Skeletal muscle tissue (tissue), 4 donors: ENCODE data around the gene POC1B. TPM values are rescaled to one million over a fixed set of nuclear protein-coding genes. Genes with fewer than 3 reads are reported as not detected.

ENCODE experiments used
- H3K27ac ChIP-seq: one replicate; pipeline ENCODE4 v1.7.0; 2013; ENCODE audit warnings: mild to moderate bottlenecking, low read depth, low read length, inconsistent platforms
- H3K27me3 ChIP-seq, 3 donors: one replicate each; pipeline ENCODE4 v1.7.0; 2013; ENCODE audit warnings: low read length in 3 of 3; ENCODE audit not compliant: control insufficient read depth in 3 of 3, insufficient read depth in 3 of 3
- H3K36me3 ChIP-seq, 3 donors: one replicate each; pipeline ENCODE4 v1.7.0; 2013; ENCODE audit warnings: low read length in 3 of 3; ENCODE audit not compliant: control insufficient read depth in 3 of 3, insufficient read depth in 3 of 3
- H3K4me1 ChIP-seq, 3 donors: one replicate each; pipeline ENCODE4 v1.7.0; 2013; ENCODE audit warnings: low read length in 3 of 3, mild to moderate bottlenecking in 3 of 3; ENCODE audit not compliant: control insufficient read depth in 3 of 3, insufficient read depth in 3 of 3
- H3K4me3 ChIP-seq, 3 donors: one replicate each; pipeline ENCODE4 v1.7.0; 2013; ENCODE audit warnings: low read length in 3 of 3
- H3K9ac ChIP-seq, 3 donors: one replicate each; pipeline ENCODE4 v1.7.0; 2013; ENCODE audit warnings: low read length in 3 of 3, mild to moderate bottlenecking in 3 of 3, moderate library complexity in 2 of 3, low read depth in 1 of 3
- H3K9me3 ChIP-seq, 3 donors: one replicate each; pipeline ENCODE4 v1.7.0; 2013; ENCODE audit warnings: low read length in 3 of 3; ENCODE audit not compliant: control insufficient read depth in 3 of 3
- total RNA-seq: library from RNA; depleted of rRNA; stranded (reverse); fragments of >200 nt; gene quantifications from one replicate; pipeline ENCODE4 v1.2.3, GENCODE V29; 2014
- donor health status: Osteomylitis.

POC1B gene
- total RNA-seq, 1 donor from 2014 or later: 36.5 TPM

DNA sequence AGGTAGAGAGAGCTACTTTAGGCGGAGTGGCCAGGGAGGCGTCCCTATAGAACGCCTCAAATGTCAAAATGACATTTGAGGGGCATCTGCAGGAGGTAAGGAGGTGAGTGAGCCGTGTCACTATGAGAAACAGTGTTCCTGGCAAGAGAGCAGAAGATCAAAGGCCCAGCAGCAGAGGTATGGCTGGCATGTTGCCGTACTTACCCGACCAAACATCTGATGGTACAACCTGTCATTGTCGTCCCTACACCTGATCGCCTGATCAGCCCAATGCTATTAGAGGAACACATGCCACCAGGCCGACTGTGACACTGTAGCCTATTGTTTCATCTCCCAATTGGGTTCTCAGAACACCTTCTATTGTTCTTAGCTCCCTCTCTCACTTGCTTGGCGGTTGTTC lies 33.9 kb upstream of the POC1B start:
- no peaks in the 10 kb centered on the region for H3K36me3 ChIP-seq
- H3K9ac ChIP-seq: no peak overlapping the region
- H3K4me3 ChIP-seq: no peak overlapping the region
- no peak overlapping the region for H3K27ac ChIP-seq
- H3K9me3 ChIP-seq: no peaks in the 10 kb centered on the region
- H3K27me3 ChIP-seq: no peaks in the 10 kb centered on the region
- no peaks in the 10 kb centered on the region for H3K4me1 ChIP-seq

DNA sequence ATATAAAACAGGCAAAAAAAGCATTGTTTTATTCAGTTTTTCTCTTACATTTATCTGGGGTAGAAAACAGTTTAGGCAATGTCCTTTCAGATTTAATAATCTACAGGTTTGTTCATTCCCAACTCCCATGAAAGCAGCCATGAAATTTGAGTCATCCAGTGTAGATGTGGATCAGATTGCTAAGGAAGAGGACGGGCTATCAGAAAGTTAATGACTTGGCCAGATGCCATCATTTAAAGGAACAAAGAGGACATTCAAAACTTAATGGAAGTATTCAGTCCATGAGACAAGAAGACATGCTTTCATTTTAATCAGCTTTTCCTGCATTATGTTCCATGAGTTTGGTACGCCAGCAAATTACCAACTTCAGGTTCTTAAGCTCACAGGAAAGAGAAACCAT lies 31.1 kb upstream of the POC1B start:
- no peaks in the 10 kb centered on the region for H3K4me1 ChIP-seq
- H3K36me3 ChIP-seq: no peaks in the 10 kb centered on the region
- H3K9me3 ChIP-seq: no peaks in the 10 kb centered on the region
- H3K27me3 ChIP-seq: no peaks in the 10 kb centered on the region
- H3K9ac ChIP-seq: no peak overlapping the region
- H3K4me3 ChIP-seq: no peak overlapping the region
- no peak overlapping the region for H3K27ac ChIP-seq

DNA sequence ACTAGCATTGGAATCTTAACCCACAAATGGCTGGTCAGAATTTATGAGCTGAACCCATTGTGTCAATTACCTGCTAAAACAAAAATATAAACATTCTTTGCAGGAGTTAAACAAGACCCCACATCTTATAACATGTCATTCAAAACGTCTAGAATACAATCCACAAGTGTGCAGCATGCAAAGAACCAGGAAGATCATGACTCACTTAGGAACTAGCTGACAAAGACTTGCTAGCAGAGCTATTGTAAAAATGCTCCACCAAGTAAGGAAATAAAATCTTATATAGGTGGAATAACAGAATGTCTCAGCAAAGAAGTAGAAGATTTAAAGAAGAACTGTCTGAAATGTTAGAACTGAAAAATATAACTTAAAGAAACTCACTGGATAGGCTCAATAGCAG lies 26.5 kb upstream of the POC1B start:
- H3K9me3 ChIP-seq: no peaks in the 10 kb centered on the region
- H3K27me3 ChIP-seq: no peaks in the 10 kb centered on the region
- H3K4me3 ChIP-seq: no peak overlapping the region
- no peak overlapping the region for H3K27ac ChIP-seq
- no peaks in the 10 kb centered on the region for H3K4me1 ChIP-seq
- no peaks in the 10 kb centered on the region for H3K36me3 ChIP-seq
- no peak overlapping the region for H3K9ac ChIP-seq

DNA sequence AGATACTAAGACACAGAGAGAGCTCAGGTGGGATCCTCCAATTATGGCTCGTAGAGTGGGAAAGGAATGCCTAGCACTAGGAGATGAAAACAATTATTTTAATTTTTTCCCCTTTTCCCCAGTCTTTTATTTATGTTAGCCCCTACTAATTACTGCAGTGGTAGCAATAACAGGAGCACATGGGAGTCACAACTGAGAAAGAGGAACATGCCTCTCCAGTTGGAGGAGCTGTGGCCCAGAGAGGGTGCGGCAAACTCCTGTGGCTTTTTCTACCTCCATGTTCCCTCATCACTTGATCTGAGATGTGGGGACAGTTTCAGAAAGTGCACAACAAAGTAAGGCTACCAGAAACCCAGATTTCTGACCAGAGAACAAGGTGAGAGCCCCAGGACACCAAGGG lies 25.9 kb upstream of the POC1B start:
- no peak overlapping the region for H3K4me3 ChIP-seq
- H3K9me3 ChIP-seq: no peaks in the 10 kb centered on the region
- H3K36me3 ChIP-seq: no peaks in the 10 kb centered on the region
- no peaks in the 10 kb centered on the region for H3K4me1 ChIP-seq
- no peak overlapping the region for H3K9ac ChIP-seq
- H3K27me3 ChIP-seq: no peaks in the 10 kb centered on the region
- no peak overlapping the region for H3K27ac ChIP-seq

- H3K4me1 ChIP-seq: peaks cover 19 to 33% (median 22%) of the 10 kb centered on the region in 3 donors
- H3K36me3 ChIP-seq: no peaks in the 10 kb centered on the region
- no peaks in the 10 kb centered on the region for H3K9me3 ChIP-seq
- H3K4me3 ChIP-seq: no peak overlapping the region
- no peak overlapping the region for H3K9ac ChIP-seq
- no peaks in the 10 kb centered on the region for H3K27me3 ChIP-seq
- no peak overlapping the region for H3K27ac ChIP-seq
Observed at GRCh38 chr12:89547101-89547500, 21.3 kb upstream of the POC1B start.

DNA sequence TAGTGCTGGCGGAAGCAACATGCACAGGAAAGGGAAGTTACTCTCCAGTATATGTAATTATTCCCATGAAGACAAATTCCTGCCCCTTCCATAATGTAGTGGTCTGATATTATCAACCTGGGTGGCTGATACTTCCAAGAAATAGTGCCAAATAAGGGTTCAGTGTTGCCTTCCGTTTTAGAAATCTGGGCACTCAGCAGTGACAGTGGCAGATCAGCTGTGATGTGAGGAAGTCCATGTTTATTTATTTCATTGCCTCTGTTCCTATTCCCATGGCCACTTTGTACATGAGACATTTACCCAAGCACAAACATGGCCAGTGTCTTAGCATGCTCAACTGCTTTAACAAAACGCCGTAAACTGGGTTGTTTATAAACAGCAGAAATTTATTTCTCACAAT lies 20.3 kb upstream of the POC1B start:
- no peak overlapping the region for H3K27ac ChIP-seq
- H3K4me3 ChIP-seq: no peak overlapping the region
- H3K4me1 ChIP-seq: peaks cover 19 to 33% (median 22%) of the 10 kb centered on the region in 3 donors
- no peak overlapping the region for H3K9ac ChIP-seq
- H3K27me3 ChIP-seq: no peaks in the 10 kb centered on the region
- no peaks in the 10 kb centered on the region for H3K9me3 ChIP-seq
- H3K36me3 ChIP-seq: no peaks in the 10 kb centered on the region

DNA sequence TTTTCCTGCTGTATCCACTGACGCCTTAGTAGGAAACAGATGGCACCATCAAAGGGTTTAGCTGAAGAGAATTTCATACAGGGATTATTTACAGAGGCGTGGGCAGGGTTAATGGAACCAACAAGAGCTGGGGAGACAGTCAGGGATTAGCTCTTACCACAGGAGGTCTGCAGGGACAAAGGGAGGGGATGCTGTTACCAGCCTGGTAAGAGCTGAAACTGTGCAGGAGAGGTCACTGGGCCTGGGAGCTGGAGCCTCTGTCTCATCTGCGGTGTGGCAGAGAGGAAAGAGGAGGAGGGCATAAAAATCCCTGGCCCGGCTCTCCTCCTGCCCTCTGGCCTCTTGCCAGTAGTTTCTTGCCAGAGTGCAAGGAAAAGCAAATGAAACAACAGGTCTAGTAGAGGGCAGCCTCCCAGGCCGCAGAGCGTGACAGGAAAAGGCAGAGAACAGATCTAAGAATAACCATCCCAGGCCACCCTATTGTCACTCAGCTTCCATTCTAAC lies 18.9 kb upstream of the POC1B start:
- Histone ChIP-seq H3K36me3 (no peaks in the 10 kb centered on the region), H3K27me3 (no peaks in the 10 kb centered on the region), H3K4me3 (no peak overlapping the region), H3K9ac (no peak overlapping the region), H3K27ac (peak overlapping the region; percentile 59), H3K4me1 (peaks cover 19 to 33% (median 22%) of the 10 kb centered on the region in 3 donors), H3K9me3 (no peaks in the 10 kb centered on the region)

DNA sequence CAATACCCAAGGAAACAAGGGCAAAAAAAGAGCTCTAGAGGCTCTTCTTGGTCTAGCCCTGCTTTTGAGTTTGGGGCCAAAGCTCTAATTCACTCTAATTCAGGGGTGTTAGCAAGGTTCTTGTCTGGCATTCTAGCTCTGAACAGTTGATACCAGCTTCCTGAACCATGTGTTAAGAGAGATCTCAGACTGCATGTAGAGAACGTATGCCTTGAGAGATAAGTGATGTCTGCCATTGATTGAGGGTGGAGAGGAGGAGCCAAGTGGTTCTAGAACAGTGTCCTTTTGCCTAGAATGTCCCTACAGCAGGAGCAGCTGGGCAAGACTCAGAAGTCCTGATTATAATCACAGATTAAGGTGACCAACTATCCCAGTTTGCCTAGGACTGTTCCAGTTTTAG lies 18.2 kb upstream of the POC1B start:
- Histone ChIP-seq H3K27ac (no peak overlapping the region), H3K36me3 (no peaks in the 10 kb centered on the region), H3K4me3 (no peak overlapping the region), H3K27me3 (no peaks in the 10 kb centered on the region), H3K4me1 (peaks cover 19 to 33% (median 22%) of the 10 kb centered on the region in 3 donors), H3K9ac (no peak overlapping the region), H3K9me3 (no peaks in the 10 kb centered on the region)

DNA sequence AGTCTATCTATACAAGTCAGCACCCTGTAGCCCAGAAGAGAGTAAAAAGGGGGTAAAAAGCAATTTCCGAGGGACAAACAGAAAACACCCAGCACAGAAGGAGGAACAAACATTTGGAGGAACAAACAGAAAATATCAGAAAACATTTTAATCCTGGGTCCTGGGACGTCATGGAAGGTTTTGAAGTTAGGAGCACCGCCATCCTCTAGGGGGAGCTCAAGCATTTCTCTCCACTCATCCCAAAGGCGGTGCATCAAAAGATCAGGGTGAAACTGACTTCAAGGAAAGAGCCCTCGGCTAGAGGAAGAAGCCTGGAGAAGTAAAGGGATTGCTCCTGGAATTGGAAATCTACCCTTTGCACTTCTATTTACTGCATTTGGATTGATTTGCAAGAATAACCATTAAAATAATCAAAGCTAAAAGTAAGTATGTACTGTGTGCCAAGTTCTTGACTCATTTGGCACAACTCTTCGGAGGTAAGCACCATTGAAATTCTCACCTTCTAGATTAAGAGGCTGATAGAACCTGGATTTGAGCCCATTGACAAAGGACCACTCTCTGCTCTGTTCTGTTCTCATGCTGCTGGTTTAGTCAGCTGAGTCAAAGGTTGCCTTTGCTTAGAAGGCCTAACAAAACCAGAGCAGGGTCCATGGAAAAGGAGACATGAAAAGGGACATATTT lies 17.2 kb upstream of the POC1B start:
- peaks cover 19 to 33% (median 22%) of the 10 kb centered on the region in 3 donors for H3K4me1 ChIP-seq
- no peaks in the 10 kb centered on the region for H3K36me3 ChIP-seq
- H3K27ac ChIP-seq: no peak overlapping the region
- no peaks in the 10 kb centered on the region for H3K9me3 ChIP-seq
- H3K4me3 ChIP-seq: no peak overlapping the region
- peak overlapping the region in 1 of 3 donors; percentile 15 for H3K9ac ChIP-seq
- H3K27me3 ChIP-seq: no peaks in the 10 kb centered on the region

- Histone ChIP-seq H3K27me3 (no peaks in the 10 kb centered on the region), H3K36me3 (no peaks in the 10 kb centered on the region), H3K9me3 (no peaks in the 10 kb centered on the region), H3K4me1 (peaks cover 19 to 33% (median 22%) of the 10 kb centered on the region in 3 donors), H3K4me3 (no peak overlapping the region), H3K9ac (no peak overlapping the region), H3K27ac (no peak overlapping the region)
Observed at GRCh38 chr12:89542236-89542635, 16.4 kb upstream of the POC1B start.
